ENCODE data around the gene TENT4A.

Gene TENT4A

DNA sequence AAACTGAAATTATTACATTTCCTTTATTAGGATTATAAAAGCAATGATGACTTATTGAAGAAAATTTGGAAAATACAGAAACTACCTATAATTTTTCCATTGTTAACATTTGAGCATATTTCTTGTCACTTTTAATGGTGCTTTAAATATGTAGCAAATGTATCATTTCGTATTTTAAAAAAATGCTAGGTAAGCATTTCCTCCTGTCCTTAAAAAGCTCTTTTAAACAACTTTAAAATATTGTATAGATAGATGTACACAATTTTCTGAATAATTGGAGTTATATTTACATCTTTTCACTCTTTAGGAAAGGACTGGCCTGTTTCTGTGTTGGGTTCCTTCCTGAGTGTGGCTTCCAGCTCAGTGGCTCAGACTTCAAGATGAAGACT lies 15.6 kb downstream of the TENT4A start:
- H3K4me3 ChIP-seq (ENCODE audit: low read depth in 1 of 2, low read length in 2 of 2), result no peak overlapping the region
- H3K79me2 ChIP-seq (ENCODE audit: insufficient read depth, low read length), result peaks cover 100% of the 10 kb centered on the region
- H3K9me3 ChIP-seq (ENCODE audit: insufficient read depth, low read length, severe bottlenecking), result no peaks in the 10 kb centered on the region
- H4K20me1 ChIP-seq (ENCODE audit: insufficient read depth, low read length), result peaks cover 97% of the 10 kb centered on the region
- no peaks in the 10 kb centered on the region for H3K27me3 ChIP-seq (ENCODE audit: insufficient read depth, low read length, poor library complexity)
- H3K27ac ChIP-seq (ENCODE audit: low read length), result peak overlapping the region; percentile 68
- H3K36me3 ChIP-seq (ENCODE audit: insufficient read depth, low read length), result peaks cover 85% of the 10 kb centered on the region
- H3K9ac ChIP-seq (ENCODE audit: low read depth, low read length), result 0 out of 2 replicates have a peak overlapping the region, but pooled peaks have one; percentile 4
- DNase-seq (no peak), ATAC-seq (ENCODE audit: insufficient read depth, low read depth) (no peak)
- no peak for TF ChIP-seq EZH2 (IDR thresholded peaks at IDR 0.05; ENCODE audit: borderline replicate concordance, low read depth, low read length, severe bottlenecking)
- TF ChIP-seq, protein P1, sequence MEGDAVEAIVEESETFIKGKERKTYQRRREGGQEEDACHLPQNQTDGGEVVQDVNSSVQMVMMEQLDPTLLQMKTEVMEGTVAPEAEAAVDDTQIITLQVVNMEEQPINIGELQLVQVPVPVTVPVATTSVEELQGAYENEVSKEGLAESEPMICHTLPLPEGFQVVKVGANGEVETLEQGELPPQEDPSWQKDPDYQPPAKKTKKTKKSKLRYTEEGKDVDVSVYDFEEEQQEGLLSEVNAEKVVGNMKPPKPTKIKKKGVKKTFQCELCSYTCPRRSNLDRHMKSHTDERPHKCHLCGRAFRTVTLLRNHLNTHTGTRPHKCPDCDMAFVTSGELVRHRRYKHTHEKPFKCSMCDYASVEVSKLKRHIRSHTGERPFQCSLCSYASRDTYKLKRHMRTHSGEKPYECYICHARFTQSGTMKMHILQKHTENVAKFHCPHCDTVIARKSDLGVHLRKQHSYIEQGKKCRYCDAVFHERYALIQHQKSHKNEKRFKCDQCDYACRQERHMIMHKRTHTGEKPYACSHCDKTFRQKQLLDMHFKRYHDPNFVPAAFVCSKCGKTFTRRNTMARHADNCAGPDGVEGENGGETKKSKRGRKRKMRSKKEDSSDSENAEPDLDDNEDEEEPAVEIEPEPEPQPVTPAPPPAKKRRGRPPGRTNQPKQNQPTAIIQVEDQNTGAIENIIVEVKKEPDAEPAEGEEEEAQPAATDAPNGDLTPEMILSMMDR (IDR thresholded peaks at IDR 0.05; ENCODE audit: borderline replicate concordance, extremely low read depth, low read length, poor library complexity, severe bottlenecking), result no peak
- H2AFZ ChIP-seq (ENCODE audit: low read depth, low read length), result no peak overlapping the region
- peaks cover 55% of the 10 kb centered on the region for H3K4me1 ChIP-seq (ENCODE audit: insufficient read depth, low read length)
- H3K4me2 ChIP-seq (ENCODE audit: insufficient read depth, low read length), result peak overlapping the region; percentile 41; the same call in 1 of the 2 replicates

DNA sequence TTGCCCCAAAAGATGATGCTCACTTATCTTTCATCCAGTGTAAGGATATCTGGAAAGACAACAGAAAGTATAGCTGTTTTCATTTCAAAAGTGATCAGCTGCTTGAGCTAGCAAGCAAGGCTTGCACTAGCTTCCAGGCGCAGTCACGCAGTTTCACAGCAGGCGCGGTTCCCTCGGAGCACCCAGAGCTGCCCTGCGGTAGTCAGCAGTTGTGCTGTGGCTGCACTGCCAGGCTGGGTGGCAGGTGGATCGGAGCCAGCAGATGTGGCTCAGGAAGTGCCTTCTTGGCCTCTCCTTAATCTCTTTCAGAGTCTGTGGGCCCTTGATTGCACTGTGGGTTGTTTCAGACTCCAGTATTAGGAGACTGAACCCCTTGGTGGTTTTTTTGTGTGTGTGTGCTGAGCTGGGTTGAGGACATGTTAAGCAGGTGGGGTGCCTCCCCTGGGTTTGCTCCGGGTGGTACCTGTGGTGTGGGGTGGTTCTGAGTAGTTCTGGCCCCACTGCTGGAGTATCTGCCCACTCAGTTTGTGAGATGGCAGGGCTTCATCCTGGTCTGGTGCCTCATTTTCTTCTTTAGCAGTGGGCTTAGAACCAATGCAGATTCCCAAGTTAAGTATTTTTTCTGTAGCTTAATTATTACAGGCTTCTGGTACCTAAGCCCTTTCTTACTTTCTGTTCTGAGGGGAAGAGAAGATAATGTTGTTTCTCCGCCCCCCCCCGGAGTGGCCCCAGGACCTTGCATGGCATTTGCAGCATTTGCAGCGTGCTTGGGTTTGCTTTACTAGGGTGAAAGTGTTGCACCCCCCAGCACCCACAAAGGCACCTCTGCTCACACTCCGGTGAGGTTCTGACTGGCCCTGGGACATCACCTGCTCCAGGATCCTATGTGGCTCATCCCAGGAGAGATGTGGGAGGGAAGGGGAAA lies 16.4 kb downstream of the TENT4A start:
- Histone ChIP-seq H2AFZ (ENCODE audit: low read depth, low read length) (no peak overlapping the region), H3K36me3 (ENCODE audit: insufficient read depth, low read length) (peaks cover 84% of the 10 kb centered on the region), H3K9me3 (ENCODE audit: insufficient read depth, low read length, severe bottlenecking) (no peaks in the 10 kb centered on the region), H3K79me2 (ENCODE audit: insufficient read depth, low read length) (peaks cover 100% of the 10 kb centered on the region), H3K4me3 (ENCODE audit: low read depth in 1 of 2, low read length in 2 of 2) (no peak overlapping the region), H3K4me2 (ENCODE audit: insufficient read depth, low read length) (peak overlapping the region; percentile 41), H4K20me1 (ENCODE audit: insufficient read depth, low read length) (peaks cover 97% of the 10 kb centered on the region), H3K27me3 (ENCODE audit: insufficient read depth, low read length, poor library complexity) (no peaks in the 10 kb centered on the region), H3K27ac (ENCODE audit: low read length) (peak overlapping the region; percentile 68), H3K4me1 (ENCODE audit: insufficient read depth, low read length) (peaks cover 51% of the 10 kb centered on the region), H3K9ac (ENCODE audit: low read depth, low read length) (0 out of 2 replicates have a peak overlapping the region, but pooled peaks have one; percentile 4)
- peak; percentile 96 for ATAC-seq (ENCODE audit: insufficient read depth, low read depth)
- TF ChIP-seq, protein P1 (IDR thresholded peaks at IDR 0.05; ENCODE audit: borderline replicate concordance, extremely low read depth, low read length, poor library complexity, severe bottlenecking), result no peak
- TF ChIP-seq EZH2 (IDR thresholded peaks at IDR 0.05; ENCODE audit: borderline replicate concordance, low read depth, low read length, severe bottlenecking), result no peak
- peak; percentile 86 for DNase-seq

DNA sequence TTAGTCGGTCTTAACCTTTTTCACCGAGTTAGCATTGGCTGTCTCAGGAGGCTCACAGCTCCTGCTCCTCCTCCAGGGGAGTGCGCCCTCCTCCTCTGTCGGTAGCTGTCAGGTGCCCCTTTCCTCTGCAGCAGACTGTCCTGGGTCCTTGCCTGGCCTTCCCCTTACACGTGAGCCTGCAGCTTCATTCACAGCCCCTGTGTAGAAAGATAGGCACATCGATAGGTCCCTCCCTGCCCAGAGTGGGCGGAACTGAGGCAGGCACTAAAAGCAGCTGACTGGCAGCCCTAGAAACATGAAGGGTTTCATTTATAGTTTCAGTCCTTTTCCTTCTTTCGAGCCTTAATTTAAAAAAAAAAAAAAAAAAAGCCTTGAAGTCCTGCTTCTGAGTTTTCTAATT lies 17.2 kb downstream of the TENT4A start:
- H3K4me1 ChIP-seq (ENCODE audit: insufficient read depth, low read length), result peaks cover 49% of the 10 kb centered on the region
- TF ChIP-seq, protein P1 (IDR thresholded peaks at IDR 0.05; ENCODE audit: borderline replicate concordance, extremely low read depth, low read length, poor library complexity, severe bottlenecking), result no peak
- TF ChIP-seq EZH2 (IDR thresholded peaks at IDR 0.05; ENCODE audit: borderline replicate concordance, low read depth, low read length, severe bottlenecking), result no peak
- no peak for ATAC-seq (ENCODE audit: insufficient read depth, low read depth)
- H3K79me2 ChIP-seq (ENCODE audit: insufficient read depth, low read length), result peaks cover 100% of the 10 kb centered on the region
- peaks cover 99% of the 10 kb centered on the region for H4K20me1 ChIP-seq (ENCODE audit: insufficient read depth, low read length)
- no peak overlapping the region for H2AFZ ChIP-seq (ENCODE audit: low read depth, low read length)
- H3K27ac ChIP-seq (ENCODE audit: low read length), result peak overlapping the region; percentile 68
- H3K4me3 ChIP-seq (ENCODE audit: low read depth in 1 of 2, low read length in 2 of 2), result no peak overlapping the region
- peaks cover 84% of the 10 kb centered on the region for H3K36me3 ChIP-seq (ENCODE audit: insufficient read depth, low read length)
- H3K9ac ChIP-seq (ENCODE audit: low read depth, low read length), result no peak overlapping the region
- no peak for DNase-seq
- H3K27me3 ChIP-seq (ENCODE audit: insufficient read depth, low read length, poor library complexity), result no peaks in the 10 kb centered on the region
- H3K4me2 ChIP-seq (ENCODE audit: insufficient read depth, low read length), result 0 out of 2 replicates have a peak overlapping the region, but pooled peaks have one; percentile 10
- H3K9me3 ChIP-seq (ENCODE audit: insufficient read depth, low read length, severe bottlenecking), result no peaks in the 10 kb centered on the region

All from DND-41 (cell line).